ENCODE measurements around the gene ANKRD44.

- TF ChIP-seq SUZ12 (IDR thresholded peaks at IDR 0.05; ENCODE audit: extremely low read depth, insufficient read depth, insufficient read length) (no peak), YY1 (IDR thresholded peaks at IDR 0.05; ENCODE audit: insufficient read depth, insufficient read length) (no peak)
These were observed 73.8 kb downstream of the ANKRD44 start for GRCh38 chr2:197236816-197237215.
